Hepatocyte (in vitro differentiated cells): ENCODE measurements around the gene NPTXR. TPM values are rescaled to one million over a fixed set of nuclear protein-coding genes. Genes with fewer than 3 reads are reported as not detected.
A peak's percentile ranks its signal among the peaks of the same experiment; 100 is the strongest.

Experiments
- DNase-seq: peaks from one replicate; pipeline ENCODE4 v3.0.0-alpha.2; 2016; ENCODE audit warnings: low spot score
- H2AFZ ChIP-seq: fragments of 200-600 bp; sonication (generic); 2 replicates; pipeline ENCODE4 v1.6.0; 2016; ENCODE audit warnings: antibody characterized with exemption, mild to moderate bottlenecking
- H3K27ac ChIP-seq: fragments of 200-600 bp; sonication (generic); 2 replicates; pipeline ENCODE4 v1.5.1; 2016; ENCODE audit warnings: mild to moderate bottlenecking
- H3K27me3 ChIP-seq: fragments of 200-600 bp; sonication (generic); 2 replicates; pipeline ENCODE4 v1.6.1; 2016
- H3K36me3 ChIP-seq: fragments of 200-600 bp; sonication (generic); replicated peaks from 2 replicates; pipeline ENCODE4 v1.5.1; 2016; ENCODE audit warnings: low read depth; ENCODE audit not compliant: insufficient read depth
- H3K4me1 ChIP-seq: fragments of 200-600 bp; sonication (generic); 2 replicates; pipeline ENCODE4 v1.5.1; 2016; ENCODE audit warnings: mild to moderate bottlenecking, moderate library complexity; ENCODE audit not compliant: insufficient read depth
- H3K4me2 ChIP-seq: fragments of 200-600 bp; sonication (generic); 2 replicates; pipeline ENCODE4 v1.6.0; 2016
- H3K4me3 ChIP-seq: fragments of 200-600 bp; sonication (generic); 2 replicates; pipeline ENCODE4 v1.5.1; 2016; ENCODE audit warnings: mild to moderate bottlenecking
- H3K79me2 ChIP-seq: fragments of 200-600 bp; sonication (generic); 2 replicates; pipeline ENCODE4 v1.6.0; 2017; ENCODE audit warnings: mild to moderate bottlenecking
- H3K9me2 ChIP-seq: fragments of 200-600 bp; sonication (generic); replicated peaks from 2 replicates; pipeline ENCODE4 v1.6.0; 2017; ENCODE audit warnings: mild to moderate bottlenecking; ENCODE audit not compliant: insufficient read depth
- H3K9me3 ChIP-seq: fragments of 200-600 bp; sonication (generic); 2 replicates; pipeline ENCODE4 v1.5.1; 2016; ENCODE audit warnings: low read depth, mild to moderate bottlenecking
- H4K20me1 ChIP-seq: fragments of 200-600 bp; sonication (generic); 2 replicates; pipeline ENCODE4 v1.6.0; 2016; ENCODE audit warnings: mild to moderate bottlenecking; ENCODE audit not compliant: insufficient read depth, poor library complexity, severe bottlenecking
- CTCF ChIP-seq: fragments of 200-600 bp; sonication (generic); IDR thresholded peaks from 2 replicates; pipeline ENCODE4 v1.5.1; 2016; ENCODE audit warnings: antibody characterized with exemption, mild to moderate bottlenecking; ENCODE audit not compliant: poor library complexity
- EZH2 ChIP-seq: fragments of 200-600 bp; sonication (generic); IDR thresholded peaks from 2 replicates; pipeline ENCODE4 v1.6.1; 2016; ENCODE audit warnings: antibody characterized with exemption, mild to moderate bottlenecking, borderline replicate concordance
- EZH2phosphoT487 ChIP-seq: fragments of 200-600 bp; sonication (generic); IDR thresholded peaks from one replicate; pipeline ENCODE4 v1.6.1; 2018; ENCODE audit warnings: antibody characterized with exemption, mild to moderate bottlenecking, low read depth, moderate library complexity; ENCODE audit not compliant: unreplicated experiment, severe bottlenecking
- WGBS: methylation state at CpG from one replicate; pipeline ENCODE4 v1.1.6; 2016; ENCODE audit warnings: low lambda C conversion rate; ENCODE audit errors: missing lambda C conversion rate; 5-methylcytosine and 5-hydroxymethylcytosine counted together
- polyA plus RNA-seq: library from polyadenylated mRNA; unstranded; fragments of >200 nt; fragmentation: Nextera tagmentation; extraction: Ambion mirVana; gene quantifications from 2 replicates; pipeline ENCODE4 v1.2.1, GENCODE V29; 2016
- total RNA-seq: library from RNA; depleted of rRNA; stranded (reverse); fragments of >200 nt; gene quantifications from 2 replicates; pipeline ENCODE4 v1.2.3, GENCODE V29; 2014

NPTXR gene
- total and polyA plus RNA-seq, 2 experiments from 2014 or later: 3.3 to 3.8 TPM

- H2AFZ ChIP-seq: no peak overlapping the region
- H3K79me2 ChIP-seq: peaks cover 13% of the 10 kb centered on the region
- WGBS: 87% methylated on average over 6 of the region's 6 CpGs
- H3K9me3 ChIP-seq: no peaks in the 10 kb centered on the region
- DNase-seq: no peak
- H3K27me3 ChIP-seq: no peaks in the 10 kb centered on the region
- H3K9me2 ChIP-seq: no peaks in the 10 kb centered on the region
- TF ChIP-seq EZH2phosphoT487 (no peak), CTCF (no peak), EZH2 (no peak)
- no peaks in the 10 kb centered on the region for H4K20me1 ChIP-seq
- H3K4me2 ChIP-seq: peak overlapping the region; percentile 46
- no peaks in the 10 kb centered on the region for H3K36me3 ChIP-seq
- H3K4me3 ChIP-seq: no peak overlapping the region
- peak overlapping the region; percentile 58 for H3K27ac ChIP-seq
- peaks cover 10% of the 10 kb centered on the region for H3K4me1 ChIP-seq
Measured at GRCh38 chr22:38788846-38789245, 55.0 kb downstream of the NPTXR start.

GRCh38 chr22:38788021-38788816, 55.6 kb downstream of the NPTXR start:
- Histone ChIP-seq H4K20me1 (no peaks in the 10 kb centered on the region), H2AFZ (no peak overlapping the region), H3K36me3 (no peaks in the 10 kb centered on the region), H3K4me2 (peak overlapping the region; percentile 46), H3K9me3 (no peaks in the 10 kb centered on the region), H3K27ac (peak overlapping the region; percentile 75), H3K27me3 (no peaks in the 10 kb centered on the region), H3K4me3 (no peak overlapping the region), H3K9me2 (no peaks in the 10 kb centered on the region), H3K4me1 (peaks cover 7% of the 10 kb centered on the region), H3K79me2 (peaks cover 9% of the 10 kb centered on the region)
- WGBS: 77% methylated on average over 16 of the region's 16 CpGs
- TF ChIP-seq EZH2phosphoT487: no peak
- no peak for TF ChIP-seq EZH2
- no peak for TF ChIP-seq CTCF
- DNase-seq: peak; percentile 64

GRCh38 chr22:38786631-38787030, 57.2 kb downstream of the NPTXR start:
- Histone ChIP-seq H3K4me3 (no peak overlapping the region), H2AFZ (no peak overlapping the region), H3K4me2 (no peak overlapping the region), H3K9me2 (no peaks in the 10 kb centered on the region), H3K36me3 (no peaks in the 10 kb centered on the region), H3K79me2 (no peaks in the 10 kb centered on the region), H4K20me1 (no peaks in the 10 kb centered on the region), H3K27me3 (no peaks in the 10 kb centered on the region), H3K27ac (no peak overlapping the region), H3K4me1 (no peaks in the 10 kb centered on the region), H3K9me3 (no peaks in the 10 kb centered on the region)
- WGBS: 100% methylated on average over 3 of the region's 3 CpGs
- TF ChIP-seq EZH2phosphoT487 (no peak), CTCF (no peak), EZH2 (no peak)
- DNase-seq: no peak
